HepG2 (cell line): ENCODE data around the gene WWP2. TPM values are rescaled to one million over a fixed set of nuclear protein-coding genes. Genes with fewer than 3 reads are reported as not detected.

Source experiments
- BCL6 ChIP-seq: IDR thresholded peaks from 2 replicates; pipeline ENCODE4 v1.6.1; 2016; ENCODE audit warnings: missing genetic modification reagents, missing compliant biosample characterization
- CC2D1A ChIP-seq: sonication (generic); formaldehyde crosslinking; IDR thresholded peaks from 2 replicates; pipeline ENCODE4 v1.8.1; 2023; ENCODE audit warnings: mild to moderate bottlenecking, missing genetic modification reagents
- CEBPB ChIP-seq: IDR thresholded peaks from 2 replicates; pipeline ENCODE4 v1.6.1; 2011; ENCODE audit warnings: low read depth, low read length, improper control_type of control experiment, borderline replicate concordance
- CEBPG ChIP-seq: IDR thresholded peaks from 2 replicates; pipeline ENCODE4 v1.6.1; 2016
- ELF3 ChIP-seq: IDR thresholded peaks from 2 replicates; pipeline ENCODE4 v1.6.1; 2016; ENCODE audit warnings: missing genetic modification reagents, missing compliant biosample characterization
- ETV6 ChIP-seq: sonication (generic); formaldehyde crosslinking; conservative IDR thresholded peaks from 2 replicates; pipeline ENCODE4 v1.4.0; 2020; ENCODE audit warnings: missing genetic modification reagents
- FOXA1 ChIP-seq, 2 experiments: fragments of 450-650 bp in 1 of 2; sonication (generic) in 1 of 2; formaldehyde crosslinking in 1 of 2; IDR thresholded peaks; 2 replicates each; pipeline versions ENCODE4 v1.4.0 to v1.6.1; 2016 to 2020; ENCODE audit warnings: missing genetic modification reagents in 1 of 2
- GATAD1 ChIP-seq: IDR thresholded peaks from 2 replicates; pipeline ENCODE4 v1.6.1; 2016; ENCODE audit warnings: missing genetic modification reagents, missing compliant biosample characterization
- GFI1 ChIP-seq: sonication (generic); formaldehyde crosslinking; IDR thresholded peaks from 2 replicates; pipeline ENCODE4 v1.5.0; 2020; ENCODE audit warnings: missing genetic modification reagents, mild to moderate bottlenecking, borderline replicate concordance
- HOXA5 ChIP-seq: sonication (generic); formaldehyde crosslinking; IDR thresholded peaks from 2 replicates; pipeline ENCODE4 v1.4.0; 2020; ENCODE audit warnings: missing genetic modification reagents
- LCORL ChIP-seq, 2 experiments: fragments of 450-650 bp in 1 of 2; sonication (generic) in 1 of 2; formaldehyde crosslinking in 1 of 2; IDR thresholded peaks; 2 replicates each; pipeline versions ENCODE4 v1.5.0 to v1.6.1; 2017 to 2020; ENCODE audit warnings: antibody characterized with exemption in 1 of 2, missing genetic modification reagents in 1 of 2
- MEIS1 ChIP-seq: sonication (generic); formaldehyde crosslinking; IDR thresholded peaks from 2 replicates; pipeline ENCODE4 v1.9.0; 2021; ENCODE audit warnings: mild to moderate bottlenecking, missing genetic modification reagents, moderate library complexity, borderline replicate concordance
- MYC ChIP-seq: sonication (generic); formaldehyde crosslinking; IDR thresholded peaks from 2 replicates; pipeline ENCODE4 v1.9.0; 2021; ENCODE audit warnings: missing genetic modification reagents, borderline replicate concordance
- POGZ ChIP-seq: sonication (generic); formaldehyde crosslinking; IDR thresholded peaks from 2 replicates; pipeline ENCODE4 v1.4.0; 2020; ENCODE audit warnings: mild to moderate bottlenecking, missing genetic modification reagents
- POLR2AphosphoS5 ChIP-seq: IDR thresholded peaks from 2 replicates; pipeline ENCODE4 v1.6.1; 2012; ENCODE audit warnings: low read depth, low read length
- RCOR2 ChIP-seq: IDR thresholded peaks from 2 replicates; pipeline ENCODE4 v1.6.1; 2016; ENCODE audit warnings: missing biosample characterization, missing genetic modification reagents
- RORA ChIP-seq: sonication (generic); formaldehyde crosslinking; IDR thresholded peaks from 2 replicates; pipeline ENCODE4 v1.5.0; 2020; ENCODE audit warnings: mild to moderate bottlenecking, missing genetic modification reagents, moderate library complexity
- SMC3 ChIP-seq: IDR thresholded peaks from 2 replicates; pipeline ENCODE4 v1.6.1; 2011; ENCODE audit warnings: low read length, improper control_type of control experiment
- SPEN ChIP-seq: sonication (generic); formaldehyde crosslinking; IDR thresholded peaks from 2 replicates; pipeline ENCODE4 v1.5.1; 2020; ENCODE audit warnings: low read depth, mild to moderate bottlenecking, missing genetic modification reagents
- U2AF1 ChIP-seq: fragments of 200-400 bp; formaldehyde crosslinking; optimal IDR thresholded peaks from 2 replicates; pipeline ENCODE3; 2017; ENCODE audit warnings: mild to moderate bottlenecking, low read depth, low read length
- ZFP1 ChIP-seq: IDR thresholded peaks from 2 replicates; pipeline ENCODE4 v1.6.1; 2016
- ZKSCAN1 ChIP-seq: fragments of 150-350 bp; IDR thresholded peaks from 2 replicates; pipeline ENCODE4 v1.6.1; 2014; ENCODE audit warnings: low read length
- ZKSCAN8 ChIP-seq: IDR thresholded peaks from 2 replicates; pipeline ENCODE4 v1.6.1; 2016; ENCODE audit warnings: borderline replicate concordance, missing genetic modification reagents, missing compliant biosample characterization
- ZNF598 ChIP-seq: sonication (generic); formaldehyde crosslinking; IDR thresholded peaks from 2 replicates; pipeline ENCODE4 v1.5.1; 2020; ENCODE audit warnings: mild to moderate bottlenecking, missing genetic modification reagents, borderline replicate concordance
- ZNF652 ChIP-seq: IDR thresholded peaks from 2 replicates; pipeline ENCODE4 v1.6.1; 2016; ENCODE audit warnings: low read depth, borderline replicate concordance
- ZNF773 ChIP-seq: sonication (generic); formaldehyde crosslinking; IDR thresholded peaks from 2 replicates; pipeline ENCODE4 v1.4.0; 2020; ENCODE audit warnings: missing genetic modification reagents, borderline replicate concordance
- ZNF792 ChIP-seq: IDR thresholded peaks from 2 replicates; pipeline ENCODE4 v1.6.1; 2016
- ZNF839 ChIP-seq: sonication (generic); formaldehyde crosslinking; IDR thresholded peaks from 2 replicates; pipeline ENCODE4 v1.4.0; 2020; ENCODE audit warnings: missing genetic modification reagents, mild to moderate bottlenecking, borderline replicate concordance
- ZSCAN29 ChIP-seq: sonication (generic); formaldehyde crosslinking; conservative IDR thresholded peaks from 2 replicates; pipeline ENCODE4 v1.4.0; 2020; ENCODE audit warnings: mild to moderate bottlenecking, missing genetic modification reagents
- polyA plus RNA-seq, 8 experiments: library from polyadenylated mRNA; depleted of rRNA in 3 of 8; stranded (reverse) in 7 of 8; unstranded in 1 of 8; fragments of >200 nt; fragmentation: Illumina TruSeq in 4 of 8; extraction: Trizol in 4 of 8; gene quantifications; 2 replicates each; pipeline versions ENCODE4 v1.2.1 to v1.2.3, GENCODE V29; 2011 to 2016; ENCODE audit warnings: low read depth in 4 of 8, missing spikeins in 1 of 8, mixed read lengths in 1 of 8; ENCODE audit not compliant: insufficient read depth in 1 of 8
- total RNA-seq, 5 experiments: library from RNA; depleted of rRNA; stranded (reverse); fragments of >200 nt; fragmentation: Illumina TruSeq; extraction: Trizol; gene quantifications; 2 replicates each; pipeline ENCODE4 v1.2.3, GENCODE V29; 2016; ENCODE audit warnings: low read depth in 1 of 5
- TF ChIP-seq, protein P1 (sequence below): sonication (generic); formaldehyde crosslinking; IDR thresholded peaks from 2 replicates; pipeline ENCODE4 v1.5.1; 2020; ENCODE audit warnings: missing genetic modification reagents, mild to moderate bottlenecking, borderline replicate concordance
- TF ChIP-seq, protein P2 (sequence below): sonication (generic); formaldehyde crosslinking; IDR thresholded peaks from 2 replicates; pipeline ENCODE4 v1.5.1; 2020; ENCODE audit warnings: missing genetic modification reagents, mild to moderate bottlenecking, borderline replicate concordance

WWP2 gene
- total and polyA plus RNA-seq, 2 of the 13 experiments (the other 11 are each of a cell fraction or from before 2014, with no cell fraction given): 11.4 to 28.2 TPM

DNA sequence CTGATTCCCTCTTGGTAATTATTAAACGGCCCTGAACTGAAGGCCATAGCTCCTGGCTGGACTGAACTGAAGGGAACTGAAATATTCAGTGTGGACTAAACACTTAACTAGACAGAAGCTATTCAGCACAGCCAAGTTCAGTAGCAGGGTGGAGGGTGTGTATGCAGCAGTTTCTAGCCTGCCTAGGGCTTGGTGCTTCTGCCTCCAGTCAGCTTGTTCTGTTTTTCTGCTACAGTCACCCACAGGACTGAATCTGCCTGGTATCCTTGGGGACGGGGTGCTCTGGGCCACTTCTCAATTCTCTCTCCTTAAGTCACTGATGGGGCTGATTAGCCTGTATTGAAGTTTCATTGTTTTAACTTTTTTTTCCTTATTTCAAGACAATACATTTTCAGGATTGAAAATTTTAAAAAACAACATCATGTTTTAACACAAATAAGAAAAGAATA, 77.1 kb downstream of the WWP2 start (continued):
- TF ChIP-seq, protein P1, sequence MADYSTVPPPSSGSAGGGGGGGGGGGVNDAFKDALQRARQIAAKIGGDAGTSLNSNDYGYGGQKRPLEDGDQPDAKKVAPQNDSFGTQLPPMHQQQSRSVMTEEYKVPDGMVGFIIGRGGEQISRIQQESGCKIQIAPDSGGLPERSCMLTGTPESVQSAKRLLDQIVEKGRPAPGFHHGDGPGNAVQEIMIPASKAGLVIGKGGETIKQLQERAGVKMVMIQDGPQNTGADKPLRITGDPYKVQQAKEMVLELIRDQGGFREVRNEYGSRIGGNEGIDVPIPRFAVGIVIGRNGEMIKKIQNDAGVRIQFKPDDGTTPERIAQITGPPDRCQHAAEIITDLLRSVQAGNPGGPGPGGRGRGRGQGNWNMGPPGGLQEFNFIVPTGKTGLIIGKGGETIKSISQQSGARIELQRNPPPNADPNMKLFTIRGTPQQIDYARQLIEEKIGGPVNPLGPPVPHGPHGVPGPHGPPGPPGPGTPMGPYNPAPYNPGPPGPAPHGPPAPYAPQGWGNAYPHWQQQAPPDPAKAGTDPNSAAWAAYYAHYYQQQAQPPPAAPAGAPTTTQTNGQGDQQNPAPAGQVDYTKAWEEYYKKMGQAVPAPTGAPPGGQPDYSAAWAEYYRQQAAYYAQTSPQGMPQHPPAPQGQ (CRISPR knock-in tag): no peak
- no peak for TF ChIP-seq MYC (CRISPR knock-in tag)
- 0 out of 2 replicates have a peak, but pooled peaks have one; percentile 14 for TF ChIP-seq CEBPG
- no peak for TF ChIP-seq SPEN (CRISPR knock-in tag)
- TF ChIP-seq ZNF773: no peak
- TF ChIP-seq CEBPB: no peak
- no peak for TF ChIP-seq MEIS1 (CRISPR knock-in tag)
- no peak for TF ChIP-seq FOXA1 (IDR thresholded peaks at IDR 0.05)
- TF ChIP-seq FOXA1 (CRISPR knock-in tag; IDR thresholded peaks at IDR 0.05): peak; percentile 32; the same call in 1 of the 2 replicates
- peak; percentile 77 for TF ChIP-seq BCL6
- TF ChIP-seq, protein P2, sequence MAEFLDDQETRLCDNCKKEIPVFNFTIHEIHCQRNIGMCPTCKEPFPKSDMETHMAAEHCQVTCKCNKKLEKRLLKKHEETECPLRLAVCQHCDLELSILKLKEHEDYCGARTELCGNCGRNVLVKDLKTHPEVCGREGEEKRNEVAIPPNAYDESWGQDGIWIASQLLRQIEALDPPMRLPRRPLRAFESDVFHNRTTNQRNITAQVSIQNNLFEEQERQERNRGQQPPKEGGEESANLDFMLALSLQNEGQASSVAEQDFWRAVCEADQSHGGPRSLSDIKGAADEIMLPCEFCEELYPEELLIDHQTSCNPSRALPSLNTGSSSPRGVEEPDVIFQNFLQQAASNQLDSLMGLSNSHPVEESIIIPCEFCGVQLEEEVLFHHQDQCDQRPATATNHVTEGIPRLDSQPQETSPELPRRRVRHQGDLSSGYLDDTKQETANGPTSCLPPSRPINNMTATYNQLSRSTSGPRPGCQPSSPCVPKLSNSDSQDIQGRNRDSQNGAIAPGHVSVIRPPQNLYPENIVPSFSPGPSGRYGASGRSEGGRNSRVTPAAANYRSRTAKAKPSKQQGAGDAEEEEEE: no peak
- no peak for TF ChIP-seq ZKSCAN1
- TF ChIP-seq RORA (CRISPR knock-in tag): no peak
- TF ChIP-seq POGZ (CRISPR knock-in tag): peak; percentile 32; the same call in 1 of the 2 replicates
- TF ChIP-seq CC2D1A (CRISPR knock-in tag): no peak
- no peak for TF ChIP-seq ZNF598 (CRISPR knock-in tag)
- peak; percentile 85 for TF ChIP-seq POLR2AphosphoS5
- 0 out of 2 replicates have a peak, but pooled peaks have one; percentile 80 for TF ChIP-seq ZSCAN29 (CRISPR knock-in tag)
- TF ChIP-seq LCORL (IDR thresholded peaks at IDR 0.05): no peak
- no peak for TF ChIP-seq LCORL (CRISPR knock-in tag; IDR thresholded peaks at IDR 0.05)
- TF ChIP-seq ZFP1 (CRISPR knock-in tag): no peak
- TF ChIP-seq ZNF839 (CRISPR knock-in tag): no peak
- TF ChIP-seq ZNF792: 0 out of 2 replicates have a peak, but pooled peaks have one; percentile 45
- TF ChIP-seq GATAD1 (CRISPR knock-in tag): no peak
- no peak for TF ChIP-seq SMC3
- peak; percentile 24; the same call in 1 of the 2 replicates for TF ChIP-seq RCOR2 (CRISPR knock-in tag)
- TF ChIP-seq U2AF1: peak; percentile 13
- TF ChIP-seq ETV6 (CRISPR knock-in tag): no peak
- no peak for TF ChIP-seq HOXA5 (CRISPR knock-in tag)
- TF ChIP-seq GFI1 (CRISPR knock-in tag): no peak
- peak; percentile 23; the same call in 1 of the 2 replicates for TF ChIP-seq ZNF652
- 0 out of 2 replicates have a peak, but pooled peaks have one; percentile 60 for TF ChIP-seq ELF3
- TF ChIP-seq ZKSCAN8 (CRISPR knock-in tag): no peak
